ENCODE measurements around the gene MS4A12. TPM values are rescaled to one million over a fixed set of nuclear protein-coding genes. Genes with fewer than 3 reads are reported as not detected.
"Not testable (repeated sequence)": the region's sequence is repeated elsewhere in the genome, so short reads cannot be mapped to it uniquely, and the experiment has no call there.

The MS4A12 gene
- total RNA-seq, 3 donors from 2014 or later = 411 to 1,262 (median 644) TPM

GRCh38 chr11:60502221-60502775 is 9.7 kb downstream of the MS4A12 start:
- Histone ChIP-seq H3K4me3 (no peak overlapping the region), H3K36me3 (ENCODE audit: low read depth) (no peaks in the 10 kb centered on the region), H3K9me3 (no peaks in the 10 kb centered on the region), H3K4me1 (ENCODE audit: low read depth) (peaks cover 20% of the 10 kb centered on the region)
- no peak for TF ChIP-seq CTCF (IDR thresholded peaks at IDR 0.05)
- DNase-seq = peak in 1 of 3 donors; percentile 62
- peak; percentile 78 for ATAC-seq
- intact Hi-C loops (cut with DNase I, micrococcal nuclease) = no loop called here

- peaks cover 10% of the 10 kb centered on the region for H3K4me1 ChIP-seq (ENCODE audit: low read depth)
- ATAC-seq = peak; percentile 74
Observed at GRCh38 chr11:60504219-60504905, 11.8 kb downstream of the MS4A12 start.

GRCh38 chr11:60509609-60510008 is 17.0 kb downstream of the MS4A12 start:
- H3K4me1 ChIP-seq (ENCODE audit: low read depth); ATAC-seq; H3K36me3 ChIP-seq (ENCODE audit: low read depth); H3K9me3 ChIP-seq; H3K4me3 ChIP-seq; DNase-seq; intact Hi-C loops (cut with DNase I, micrococcal nuclease): not testable (repeated sequence)

More at GRCh38 chr11:60504219-60504905, 11.8 kb downstream of the MS4A12 start:
- Histone ChIP-seq H3K9me3 (no peaks in the 10 kb centered on the region), H3K4me3 (no peak overlapping the region), H3K36me3 (ENCODE audit: low read depth) (no peaks in the 10 kb centered on the region)
- intact Hi-C loops (cut with DNase I, micrococcal nuclease) = no loop called here
- DNase-seq = no peak
- TF ChIP-seq CTCF (IDR thresholded peaks at IDR 0.05) = no peak

GRCh38 chr11:60510209-60510608 is 17.6 kb downstream of the MS4A12 start:
- H3K4me3 ChIP-seq; DNase-seq; ATAC-seq; H3K36me3 ChIP-seq (ENCODE audit: low read depth); H3K4me1 ChIP-seq (ENCODE audit: low read depth); intact Hi-C loops (cut with DNase I, micrococcal nuclease); H3K9me3 ChIP-seq: not testable (repeated sequence)

DNA sequence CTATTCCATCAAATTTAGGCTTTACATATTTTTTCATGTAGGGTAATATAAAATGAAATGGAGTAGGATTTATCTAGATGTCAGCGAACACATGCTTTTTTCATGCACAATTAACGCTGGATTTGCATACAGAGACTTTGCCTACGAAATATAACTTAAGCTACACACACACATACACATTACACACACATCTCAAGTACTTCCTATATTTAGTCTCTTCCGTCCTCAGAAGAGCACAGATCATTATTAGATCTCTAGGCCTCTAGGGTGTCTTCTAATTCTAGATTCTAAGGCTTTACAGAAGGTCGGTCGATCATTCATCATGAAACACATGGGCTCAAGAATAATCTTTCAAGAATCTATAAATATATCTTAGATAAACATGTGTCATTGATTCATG is 18.8 kb downstream of the MS4A12 start:
- TF ChIP-seq CTCF (IDR thresholded peaks at IDR 0.05) = no peak
- ATAC-seq (no peak), DNase-seq (no peak)
- H3K9me3 ChIP-seq = no peaks in the 10 kb centered on the region
- no peaks in the 10 kb centered on the region for H3K4me1 ChIP-seq (ENCODE audit: low read depth)
- intact Hi-C loops (cut with DNase I, micrococcal nuclease) = no loop called here
- no peaks in the 10 kb centered on the region for H3K36me3 ChIP-seq (ENCODE audit: low read depth)
- no peak overlapping the region for H3K4me3 ChIP-seq

GRCh38 chr11:60512651-60513225 is 20.2 kb downstream of the MS4A12 start:
- Histone ChIP-seq H3K36me3 (ENCODE audit: low read depth) (no peaks in the 10 kb centered on the region), H3K4me3 (no peak overlapping the region), H3K4me1 (ENCODE audit: low read depth) (no peaks in the 10 kb centered on the region), H3K9me3 (no peaks in the 10 kb centered on the region)
- TF ChIP-seq CTCF (IDR thresholded peaks at IDR 0.05) = no peak
- DNase-seq (no peak), ATAC-seq (no peak)
- intact Hi-C loops (cut with DNase I, micrococcal nuclease) = no loop called here

Data from mucosa of descending colon (tissue), 3 donors.